H1 (cell line): ENCODE measurements around the gene THEMIS. TPM values are rescaled to one million over a fixed set of nuclear protein-coding genes. Genes with fewer than 3 reads are reported as not detected.

Experiments used
- CTCF ChIA-PET: fragments of 300-600 bp; sonication (Branson Sonifier 250); formaldehyde crosslinking; loops from one replicate; lab custom pipeline; 2021; ENCODE audit not compliant: partially characterized antibody; lab: Charles Lee
- POLR2A ChIA-PET: fragments of 300-600 bp; sonication (Branson Sonifier 250); formaldehyde crosslinking; loops from one replicate; lab custom pipeline; 2021; ENCODE audit warnings: inconsistent platforms; ENCODE audit not compliant: partially characterized antibody; lab: Charles Lee
- DNase-seq, 2 experiments: peaks; one replicate each; pipeline versions ENCODE4 v3.0.0 to v3.0.0-alpha.2; 2010 to 2022; ENCODE audit warnings: low spot score in 2 of 2, low read depth in 1 of 2, mixed read lengths in 1 of 2
- FAIRE-seq: peaks from 2 replicates; lab custom pipeline; 2011; peaks lifted over from hg19 to GRCh38; lab: Jason Lieb, UNC
- H2AFZ ChIP-seq: 2 replicates; pipeline ENCODE4 v1.8.1; 2012; ENCODE audit warnings: low read length, inconsistent platforms
- H2AK5ac ChIP-seq: 2 replicates; pipeline ENCODE4 v1.6.1; 2013; ENCODE audit warnings: low read depth, low read length
- H2BK120ac ChIP-seq: replicated peaks from 2 replicates; pipeline ENCODE3; 2013; ENCODE audit warnings: low read depth, low read length, inconsistent platforms
- H2BK12ac ChIP-seq: 2 replicates; pipeline ENCODE4 v1.6.1; 2013; ENCODE audit warnings: low read depth, low read length
- H2BK15ac ChIP-seq: 2 replicates; pipeline ENCODE4 v1.6.1; 2013; ENCODE audit warnings: low read length
- H2BK20ac ChIP-seq: 2 replicates; pipeline ENCODE4 v1.6.1; 2013; ENCODE audit warnings: low read length
- H2BK5ac ChIP-seq: 2 replicates; pipeline ENCODE4 v1.6.1; 2013; ENCODE audit warnings: low read depth, low read length
- H3K14ac ChIP-seq: 2 replicates; pipeline ENCODE4 v1.6.1; 2013; ENCODE audit warnings: inconsistent platforms; ENCODE audit not compliant: insufficient read length
- H3K18ac ChIP-seq: 2 replicates; pipeline ENCODE4 v1.6.1; 2013; ENCODE audit warnings: low read length; ENCODE audit errors: extremely low read depth
- H3K23ac ChIP-seq: 2 replicates; pipeline ENCODE4 v1.6.1; 2013; ENCODE audit warnings: inconsistent platforms; ENCODE audit not compliant: insufficient read length
- H3K23me2 ChIP-seq: 2 replicates; pipeline ENCODE4 v1.6.1; 2013; ENCODE audit warnings: low read depth, low read length
- H3K27ac ChIP-seq: 2 replicates; pipeline ENCODE4 v1.6.1; 2011; ENCODE audit warnings: low read depth, low read length, inconsistent platforms
- H3K27me3 ChIP-seq, 4 experiments: replicated peaks in 1 of 4; 1 replicate in 1 of 4; 2 replicates in 3 of 4; pipeline versions ENCODE4 v1.6.1 to v1.8.1; 2011 to 2013; ENCODE audit warnings: low read length in 3 of 4, mild to moderate bottlenecking in 3 of 4, inconsistent platforms in 2 of 4, mixed read lengths in 2 of 4, moderate library complexity in 1 of 4; ENCODE audit not compliant: control insufficient read depth in 3 of 4, insufficient read depth in 3 of 4; ENCODE audit errors: extremely low read depth in 1 of 4
- H3K36me3 ChIP-seq, 4 experiments: 2 replicates each; pipeline versions ENCODE4 v1.6.1 to v1.8.1; 2011 to 2013; ENCODE audit warnings: mild to moderate bottlenecking in 4 of 4, low read length in 3 of 4, moderate library complexity in 2 of 4, control low read depth in 1 of 4, inconsistent platforms in 1 of 4; ENCODE audit not compliant: insufficient read depth in 4 of 4, control insufficient read depth in 2 of 4
- H3K4ac ChIP-seq: replicated peaks from 2 replicates; pipeline ENCODE3; 2013; ENCODE audit warnings: low read length, low read depth, mixed read lengths, inconsistent platforms; ENCODE audit not compliant: insufficient read length
- H3K4me1 ChIP-seq, 4 experiments: replicated peaks in 1 of 4; 1 replicate in 1 of 4; 2 replicates in 3 of 4; pipeline versions ENCODE4 v1.6.1 to v1.8.1; 2011 to 2013; ENCODE audit warnings: low read length in 3 of 4, inconsistent platforms in 2 of 4, mixed read lengths in 1 of 4; ENCODE audit not compliant: insufficient read depth in 4 of 4, control insufficient read depth in 3 of 4
- H3K4me2 ChIP-seq, 2 experiments: 2 replicates each; pipeline versions ENCODE4 v1.6.1 to v1.8.1; 2011 to 2013; ENCODE audit warnings: low read depth in 2 of 2, low read length in 2 of 2, control low read depth in 1 of 2, inconsistent platforms in 1 of 2, mild to moderate bottlenecking in 1 of 2; ENCODE audit not compliant: insufficient read depth in 1 of 2
- H3K4me3 ChIP-seq, 4 experiments: fragments of 200-600, 300-600 bp in 1 of 4; sonication (generic), shearing (Covaris generic), sonication (Bioruptor Twin) in 1 of 4; 2 replicates each; pipeline versions ENCODE4 v1.5.1 to v1.8.1; 2011 to 2016; ENCODE audit warnings: low read length in 4 of 4, low read depth in 3 of 4, control low read depth in 2 of 4, inconsistent platforms in 2 of 4, mild to moderate bottlenecking in 2 of 4, mixed read lengths in 1 of 4, moderate library complexity in 1 of 4; ENCODE audit not compliant: insufficient read depth in 2 of 4; ENCODE audit errors: extremely low read depth in 1 of 4
- H3K56ac ChIP-seq: replicated peaks from 2 replicates; pipeline ENCODE3; 2013; ENCODE audit warnings: low read depth, mild to moderate bottlenecking, mixed read lengths, low read length, inconsistent platforms; ENCODE audit not compliant: insufficient read length
- H3K79me1 ChIP-seq: 2 replicates; pipeline ENCODE4 v1.6.1; 2013; ENCODE audit warnings: low read depth, low read length, control low read depth
- H3K79me2 ChIP-seq, 2 experiments: 2 replicates each; pipeline versions ENCODE4 v1.6.1 to v1.8.1; 2012 to 2013; ENCODE audit warnings: low read length in 2 of 2, mild to moderate bottlenecking in 2 of 2, inconsistent platforms in 1 of 2; ENCODE audit not compliant: insufficient read depth in 2 of 2, control insufficient read depth in 1 of 2
- H3K9ac ChIP-seq, 4 experiments: replicated peaks in 1 of 4; 1 replicate in 1 of 4; 2 replicates in 3 of 4; pipeline versions ENCODE4 v1.6.1 to v1.8.1; 2011 to 2013; ENCODE audit warnings: low read depth in 3 of 4, low read length in 3 of 4, control low read depth in 2 of 4, mild to moderate bottlenecking in 2 of 4, moderate library complexity in 2 of 4, inconsistent platforms in 1 of 4; ENCODE audit errors: extremely low read depth in 1 of 4
- H3K9me3 ChIP-seq, 2 experiments: 2 replicates each; pipeline versions ENCODE4 v1.6.1 to v1.8.1; 2012 to 2013; ENCODE audit warnings: mild to moderate bottlenecking in 2 of 2, moderate library complexity in 2 of 2, control low read depth in 1 of 2, inconsistent platforms in 1 of 2, low read depth in 1 of 2, low read length in 1 of 2, mixed read lengths in 1 of 2; ENCODE audit not compliant: insufficient read depth in 2 of 2
- H4K20me1 ChIP-seq, 2 experiments: replicated peaks in 1 of 2; 2 replicates each; pipeline versions ENCODE3 to v1.8.1; 2011 to 2013; ENCODE audit warnings: inconsistent platforms in 2 of 2, low read length in 2 of 2, mild to moderate bottlenecking in 1 of 2; ENCODE audit not compliant: insufficient read depth in 2 of 2, control insufficient read depth in 1 of 2
- H4K5ac ChIP-seq: 2 replicates; pipeline ENCODE4 v1.6.1; 2013; ENCODE audit warnings: low read length, low read depth, mixed read lengths, inconsistent platforms; ENCODE audit not compliant: insufficient read length
- H4K8ac ChIP-seq: 2 replicates; pipeline ENCODE4 v1.8.0; 2013; ENCODE audit warnings: mild to moderate bottlenecking, moderate library complexity, low read length, inconsistent platforms; ENCODE audit not compliant: insufficient read depth; ENCODE audit errors: extremely low read depth
- H4K91ac ChIP-seq: replicated peaks from 2 replicates; pipeline ENCODE3; 2013; ENCODE audit warnings: low read length, mixed read lengths, inconsistent platforms; ENCODE audit not compliant: insufficient read length
- CTCF ChIP-seq, 3 experiments: IDR thresholded peaks; 1 replicate in 2 of 3; 2 replicates in 1 of 3; pipeline versions ENCODE4 v1.5.1 to v1.6.1; 2011; ENCODE audit warnings: low read length in 3 of 3, mild to moderate bottlenecking in 3 of 3, inconsistent platforms in 2 of 3, low read depth in 1 of 3, moderate library complexity in 1 of 3; ENCODE audit not compliant: insufficient read depth in 1 of 3; ENCODE audit errors: control extremely low read depth in 1 of 3
- KDM5A ChIP-seq: fragments of 200-600 bp; IDR thresholded peaks from 2 replicates; pipeline ENCODE4 v1.7.1; 2012; ENCODE audit warnings: mild to moderate bottlenecking, low read length, inconsistent platforms, mixed read lengths
- RBBP5 ChIP-seq: IDR thresholded peaks from 2 replicates; pipeline ENCODE4 v1.7.1; 2012; ENCODE audit warnings: low read depth, mild to moderate bottlenecking, inconsistent platforms, low read length, moderate library complexity, borderline replicate concordance
- SUZ12 ChIP-seq: fragments of 200-600 bp; sonication (generic); IDR thresholded peaks from 2 replicates; pipeline ENCODE4 v1.6.1; 2012; ENCODE audit warnings: mild to moderate bottlenecking, inconsistent platforms, low read length, moderate library complexity, mixed read lengths
- TAF7 ChIP-seq: optimal IDR thresholded peaks from 2 replicates; pipeline ENCODE3; 2011; ENCODE audit warnings: low read depth, mild to moderate bottlenecking, inconsistent platforms, low read length, moderate library complexity, borderline replicate concordance
- TCF12 ChIP-seq: IDR thresholded peaks from 2 replicates; pipeline ENCODE4 v1.6.1; 2011; ENCODE audit warnings: low read depth, mild to moderate bottlenecking, low read length
- TEAD4 ChIP-seq: IDR thresholded peaks from 2 replicates; pipeline ENCODE4 v1.6.1; 2012; ENCODE audit warnings: low read depth, low read length, inconsistent platforms, mixed read lengths
- WGBS, 2 experiments: shearing (Covaris generic) in 1 of 2; methylation state at CpG; one replicate each; pipeline versions ENCODE4 v1.1.6 to v1.1.7; 2013 to 2015; ENCODE audit warnings: low lambda C conversion rate in 2 of 2, mixed read lengths in 2 of 2, inconsistent platforms in 1 of 2, low coverage in 1 of 2, missing lambda C conversion rate in 1 of 2; ENCODE audit not compliant: insufficient replicate concordance in 2 of 2, insufficient coverage in 1 of 2, insufficient read length in 1 of 2; ENCODE audit errors: extremely low coverage in 1 of 2, missing lambda C conversion rate in 1 of 2; 5-methylcytosine and 5-hydroxymethylcytosine counted together
- polyA plus RNA-seq, 7 experiments: library from polyadenylated mRNA; depleted of rRNA in 3 of 7; stranded (reverse) in 5 of 7; unstranded in 2 of 7; fragments of >200 nt in 5 of 7; fragments of 200-250 nt in 2 of 7; gene quantifications; 1 replicate in 5 of 7; 2 replicates in 1 of 7; 4 replicates in 1 of 7; pipeline versions ENCODE4 v1.2.1 to v1.2.3, GENCODE V29; 2011 to 2013; ENCODE audit warnings: missing spikeins in 2 of 7, mixed read lengths in 2 of 7
- total RNA-seq: library from RNA; stranded (reverse); fragmentation: NEBNext Ultra II Directional; extraction: Animal tissue kit (Norgen Biotek cat#: 25700); gene quantifications from 2 replicates; pipeline ENCODE4 v1.2.1, GENCODE V29; 2021

Gene THEMIS
- total and polyA plus RNA-seq, 2 of the 8 experiments (the other 6 are each of a cell fraction or from before 2014, with no cell fraction given) = not detected

- Histone ChIP-seq H3K23me2 (no peaks in the 10 kb centered on the region), H3K27me3 (no peaks in the 10 kb centered on the region), H3K27ac (no peak overlapping the region), H3K56ac (no peak overlapping the region), H3K4me1 (no peaks in the 10 kb centered on the region), H2BK20ac (no peak overlapping the region), H4K5ac (no peak overlapping the region), H3K4ac (no peak overlapping the region), H2BK5ac (no peak overlapping the region), H3K79me2 (no peaks in the 10 kb centered on the region), H4K8ac (no peak overlapping the region), H2AK5ac (no peak overlapping the region), H3K9me3 (no peaks in the 10 kb centered on the region), H2BK15ac (no peak overlapping the region), H3K36me3 (no peaks in the 10 kb centered on the region), H4K20me1 (no peaks in the 10 kb centered on the region), H3K18ac (no peak overlapping the region), H2BK12ac (no peak overlapping the region), H3K79me1 (no peaks in the 10 kb centered on the region), H3K9ac (no peak overlapping the region), H3K4me2 (peak overlapping the region in 1 of 2 experiments; percentile 30; a peak in 2 of 4 replicates), H4K91ac (no peak overlapping the region), H3K4me3 (peak overlapping the region in 1 of 4 experiments; percentile 15; a peak in 1 of 8 replicates), H3K14ac (no peak overlapping the region), H3K23ac (no peak overlapping the region), H2BK120ac (no peak overlapping the region), H2AFZ (no peak overlapping the region)
- DNase-seq = no peak
- 71% methylated on average over 4 of the region's 4 CpGs; no CpG with 5 or more reads in 1 of the 2 experiments for WGBS, 2 experiments
- ChIA-PET POLR2A (no interaction called here), CTCF (no interaction called here)
- TF ChIP-seq TAF7 (no peak), KDM5A (no peak), TEAD4 (no peak), SUZ12 (no peak), RBBP5 (no peak), TCF12 (0 out of 2 replicates have a peak, but pooled peaks have one; percentile 67), CTCF (IDR thresholded peaks at IDR 0.05; ENCODE audit: control extremely low read depth in 1 of 3, insufficient read depth in 1 of 3, low read depth in 1 of 3, low read length in 3 of 3) (no peak)
- FAIRE-seq = no peak
These were observed 84.2 kb downstream of the THEMIS start for GRCh38 chr6:127816643-127817042.
